HepG2 (cell line): Measurements from ENCODE around the gene RBL1. TPM values are rescaled to one million over a fixed set of nuclear protein-coding genes. Genes with fewer than 3 reads are reported as not detected.

ENCODE experiments used
- ARID2 ChIP-seq: sonication (generic); formaldehyde crosslinking; IDR thresholded peaks from 2 replicates; pipeline ENCODE4 v1.8.1; 2022; ENCODE audit warnings: mild to moderate bottlenecking, missing genetic modification reagents, borderline replicate concordance
- ASH2L ChIP-seq: fragments of 300-600, 200-600 bp; sonication (generic); IDR thresholded peaks from 2 replicates; pipeline ENCODE4 v1.7.0; 2017; ENCODE audit warnings: low read depth, mild to moderate bottlenecking, moderate library complexity, mixed read lengths, low read length; ENCODE audit not compliant: insufficient read length
- ATF5 ChIP-seq: sonication (generic); formaldehyde crosslinking; IDR thresholded peaks from 2 replicates; pipeline ENCODE4 v1.4.0; 2020; ENCODE audit warnings: mild to moderate bottlenecking, low read depth, missing genetic modification reagents
- CERS6 ChIP-seq: sonication (generic); formaldehyde crosslinking; IDR thresholded peaks from 2 replicates; pipeline ENCODE4 v1.5.0; 2020; ENCODE audit warnings: missing genetic modification reagents
- DR1 ChIP-seq: sonication (generic); formaldehyde crosslinking; IDR thresholded peaks from 2 replicates; pipeline ENCODE4 v1.8.0; 2021; ENCODE audit warnings: mild to moderate bottlenecking, missing genetic modification reagents, inconsistent platforms
- ELF1 ChIP-seq: sonication (generic); formaldehyde crosslinking; IDR thresholded peaks from 2 replicates; pipeline ENCODE4 v1.4.0; 2020; ENCODE audit warnings: missing genetic modification reagents
- EZH2 ChIP-seq: conservative IDR thresholded peaks from 2 replicates; pipeline ENCODE4 v1.6.1; 2012; ENCODE audit warnings: mild to moderate bottlenecking, low read depth, low read length, moderate library complexity
- MTF2 ChIP-seq: sonication (generic); formaldehyde crosslinking; IDR thresholded peaks from 2 replicates; pipeline ENCODE4 v1.5.0; 2020; ENCODE audit warnings: missing genetic modification reagents, borderline replicate concordance
- SRSF1 ChIP-seq: fragments of 200-400 bp; formaldehyde crosslinking; optimal IDR thresholded peaks from 2 replicates; pipeline ENCODE3; 2017; ENCODE audit warnings: mild to moderate bottlenecking, low read depth, low read length, moderate library complexity
- SUZ12 ChIP-seq: fragments of 150-350 bp; IDR thresholded peaks from 2 replicates; pipeline ENCODE4 v1.6.1; 2014; ENCODE audit warnings: low read depth, low read length
- TAF15 ChIP-seq: fragments of 200-400 bp; formaldehyde crosslinking; IDR thresholded peaks from one replicate; pipeline ENCODE4 v1.6.1; 2018; ENCODE audit warnings: mild to moderate bottlenecking, low read depth, low read length; ENCODE audit not compliant: poor library complexity, severe bottlenecking
- ZBTB4 ChIP-seq: sonication (generic); formaldehyde crosslinking; IDR thresholded peaks from 2 replicates; pipeline ENCODE4 v1.4.0; 2020; ENCODE audit warnings: missing genetic modification reagents, mild to moderate bottlenecking, borderline replicate concordance
- ZNF230 ChIP-seq: sonication (generic); formaldehyde crosslinking; IDR thresholded peaks from 2 replicates; pipeline ENCODE4 v1.4.0; 2020; ENCODE audit warnings: mild to moderate bottlenecking, missing genetic modification reagents
- ZNF234 ChIP-seq: sonication (generic); formaldehyde crosslinking; conservative IDR thresholded peaks from 2 replicates; pipeline ENCODE4 v1.5.1; 2020; ENCODE audit warnings: mild to moderate bottlenecking, missing genetic modification reagents
- ZNF280D ChIP-seq: sonication (generic); formaldehyde crosslinking; IDR thresholded peaks from 2 replicates; pipeline ENCODE4 v1.5.1; 2020; ENCODE audit warnings: mild to moderate bottlenecking, missing genetic modification reagents
- ZNF468 ChIP-seq: sonication (generic); formaldehyde crosslinking; IDR thresholded peaks from 2 replicates; pipeline ENCODE4 v1.8.0; 2022; ENCODE audit warnings: mild to moderate bottlenecking, moderate library complexity, missing genetic modification reagents
- ZNF512 ChIP-seq: sonication (generic); formaldehyde crosslinking; IDR thresholded peaks from 2 replicates; pipeline ENCODE4 v1.4.0; 2020; ENCODE audit warnings: mild to moderate bottlenecking, missing genetic modification reagents
- ZNF713 ChIP-seq: sonication (generic); formaldehyde crosslinking; IDR thresholded peaks from 2 replicates; pipeline ENCODE4 v1.4.0; 2020; ENCODE audit warnings: mild to moderate bottlenecking, missing genetic modification reagents
- polyA plus RNA-seq, 8 experiments: library from polyadenylated mRNA; depleted of rRNA in 3 of 8; stranded (reverse) in 7 of 8; unstranded in 1 of 8; fragments of >200 nt; fragmentation: Illumina TruSeq in 4 of 8; extraction: Trizol in 4 of 8; gene quantifications; 2 replicates each; pipeline versions ENCODE4 v1.2.1 to v1.2.3, GENCODE V29; 2011 to 2016; ENCODE audit warnings: low read depth in 4 of 8, missing spikeins in 1 of 8, mixed read lengths in 1 of 8; ENCODE audit not compliant: insufficient read depth in 1 of 8
- total RNA-seq, 5 experiments: library from RNA; depleted of rRNA; stranded (reverse); fragments of >200 nt; fragmentation: Illumina TruSeq; extraction: Trizol; gene quantifications; 2 replicates each; pipeline ENCODE4 v1.2.3, GENCODE V29; 2016; ENCODE audit warnings: low read depth in 1 of 5

Gene RBL1
- total and polyA plus RNA-seq, 2 of the 13 experiments (the other 11 are each of a cell fraction or from before 2014, with no cell fraction given) = 6.0 to 27.5 TPM

GRCh38 chr20:36951198-36951978 lies 144.4 kb downstream of the RBL1 start, which contains the start of gene SAMHD1 (continued):
- TF ChIP-seq EZH2 (no peak), ARID2 (CRISPR knock-in tag) (peak; percentile 92), ATF5 (CRISPR knock-in tag) (no peak; the same call in 1 of the 2 replicates), SRSF1 (peak; percentile 94), DR1 (CRISPR knock-in tag) (peak; percentile 72; the same call in 1 of the 2 replicates), ZNF230 (peak; percentile 97; the same call in 1 of the 2 replicates), ZBTB4 (CRISPR knock-in tag) (peak; percentile 67; the same call in 1 of the 2 replicates), ELF1 (CRISPR knock-in tag) (no peak; the same call in 1 of the 2 replicates), TAF15 (no peak), ZNF512 (CRISPR knock-in tag) (peak; percentile 70), ZNF280D (CRISPR knock-in tag) (peak; percentile 76; the same call in 1 of the 2 replicates), ASH2L (peak; percentile 92), ZNF713 (CRISPR knock-in tag) (peak; percentile 31; the same call in 1 of the 2 replicates), MTF2 (CRISPR knock-in tag) (no peak), CERS6 (CRISPR knock-in tag) (no peak), ZNF468 (CRISPR knock-in tag) (no peak), SUZ12 (no peak), ZNF234 (CRISPR knock-in tag) (0 out of 2 replicates have a peak, but pooled peaks have one; percentile 65)
